Measurements from ENCODE around the gene USP3.

USP3 gene

DNA sequence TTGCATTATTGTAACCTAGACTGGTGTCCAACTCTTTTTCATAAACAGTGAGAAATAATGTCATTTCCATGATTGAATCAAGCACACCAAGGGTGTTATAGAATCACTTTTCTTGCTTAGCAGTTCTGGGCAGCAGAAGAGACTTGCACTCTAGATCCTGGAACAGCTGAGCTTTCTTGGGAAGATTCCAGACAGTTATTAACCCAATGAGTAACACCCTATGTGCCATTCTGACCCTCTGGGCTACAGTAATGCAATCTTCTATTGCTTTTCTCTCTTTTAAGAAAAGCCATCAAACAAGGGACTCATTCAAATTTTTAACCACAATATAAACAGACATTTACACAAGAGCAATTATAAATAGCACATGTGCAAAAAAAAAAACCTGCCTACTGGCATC lies 39.3 kb upstream of the USP3 start:
- TF ChIP-seq, protein P1, sequence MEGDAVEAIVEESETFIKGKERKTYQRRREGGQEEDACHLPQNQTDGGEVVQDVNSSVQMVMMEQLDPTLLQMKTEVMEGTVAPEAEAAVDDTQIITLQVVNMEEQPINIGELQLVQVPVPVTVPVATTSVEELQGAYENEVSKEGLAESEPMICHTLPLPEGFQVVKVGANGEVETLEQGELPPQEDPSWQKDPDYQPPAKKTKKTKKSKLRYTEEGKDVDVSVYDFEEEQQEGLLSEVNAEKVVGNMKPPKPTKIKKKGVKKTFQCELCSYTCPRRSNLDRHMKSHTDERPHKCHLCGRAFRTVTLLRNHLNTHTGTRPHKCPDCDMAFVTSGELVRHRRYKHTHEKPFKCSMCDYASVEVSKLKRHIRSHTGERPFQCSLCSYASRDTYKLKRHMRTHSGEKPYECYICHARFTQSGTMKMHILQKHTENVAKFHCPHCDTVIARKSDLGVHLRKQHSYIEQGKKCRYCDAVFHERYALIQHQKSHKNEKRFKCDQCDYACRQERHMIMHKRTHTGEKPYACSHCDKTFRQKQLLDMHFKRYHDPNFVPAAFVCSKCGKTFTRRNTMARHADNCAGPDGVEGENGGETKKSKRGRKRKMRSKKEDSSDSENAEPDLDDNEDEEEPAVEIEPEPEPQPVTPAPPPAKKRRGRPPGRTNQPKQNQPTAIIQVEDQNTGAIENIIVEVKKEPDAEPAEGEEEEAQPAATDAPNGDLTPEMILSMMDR (conservative IDR thresholded peaks at IDR 0.05; ENCODE audit: low read length) = no peak
- TF ChIP-seq EZH2phosphoT487 (IDR thresholded peaks at IDR 0.05; ENCODE audit: borderline replicate concordance) = no peak

DNA sequence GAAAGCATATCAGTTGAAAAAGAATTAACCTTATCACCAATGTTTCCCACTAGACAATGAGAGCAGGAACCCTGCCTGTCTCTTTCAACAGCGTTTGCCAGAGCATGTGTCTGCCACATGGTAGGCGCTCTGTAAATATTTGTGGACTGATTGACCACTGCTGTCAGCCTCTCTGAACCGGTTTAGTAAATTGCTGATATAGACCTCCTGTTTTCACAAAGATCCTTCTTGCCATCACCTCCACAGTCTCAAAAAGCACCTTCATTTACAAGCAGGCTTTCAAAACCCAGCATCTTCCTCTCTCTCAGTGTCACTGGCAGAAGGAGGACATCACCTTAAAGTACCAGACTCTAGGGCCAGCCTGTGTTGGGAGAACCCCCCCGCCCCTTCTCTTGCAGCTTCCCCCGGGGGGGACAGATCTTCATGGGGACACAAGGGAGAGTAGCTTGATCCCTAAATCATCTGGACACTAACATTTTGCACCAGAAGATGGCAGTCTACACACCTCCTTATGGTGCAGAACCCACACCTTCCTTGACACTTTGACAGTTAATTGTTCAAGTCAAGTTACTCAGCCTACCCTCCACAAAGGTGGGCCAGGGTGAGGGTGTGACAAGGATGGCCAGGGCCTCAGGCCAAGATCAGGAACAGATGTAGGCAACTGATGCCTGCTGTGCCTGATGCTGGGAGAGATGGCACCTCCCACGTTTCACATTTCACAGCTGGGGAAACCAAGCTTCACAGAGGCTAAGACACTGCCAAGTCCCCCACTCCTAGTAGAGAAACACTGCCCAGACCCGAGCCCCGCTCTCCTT lies 37.8 kb upstream of the USP3 start:
- no peak overlapping the region for H3K4me3 ChIP-seq (ENCODE audit: low read length, poor library complexity, severe bottlenecking)
- H2AFZ ChIP-seq (ENCODE audit: low read length) = no peak overlapping the region
- H3K9me3 ChIP-seq (ENCODE audit: insufficient read depth, low read depth, low read length) = no peaks in the 10 kb centered on the region
- H3F3A ChIP-seq (ENCODE audit: low read depth) = no peaks in the 10 kb centered on the region
- H3K27me3 ChIP-seq (ENCODE audit: insufficient read depth, low read length, poor library complexity, severe bottlenecking) = no peaks in the 10 kb centered on the region
- no peaks in the 10 kb centered on the region for H3K9me2 ChIP-seq (replicated peaks; ENCODE audit: low read depth, low read length)
- no peaks in the 10 kb centered on the region for H3K36me3 ChIP-seq (ENCODE audit: insufficient read depth, low read length)
- H3K9ac ChIP-seq (ENCODE audit: low read depth, low read length, poor library complexity, severe bottlenecking) = no peak overlapping the region
- H3K4me2 ChIP-seq (ENCODE audit: low read depth, low read length, poor library complexity, severe bottlenecking) = no peak overlapping the region
- TF ChIP-seq, protein P1 (conservative IDR thresholded peaks at IDR 0.05; ENCODE audit: low read length) = peak; percentile 74
- no peak for TF ChIP-seq EZH2phosphoT487 (IDR thresholded peaks at IDR 0.05; ENCODE audit: borderline replicate concordance)
- H3K4me1 ChIP-seq (ENCODE audit: insufficient read depth, low read length, poor library complexity, severe bottlenecking) = no peaks in the 10 kb centered on the region
- no peaks in the 10 kb centered on the region for H4K20me1 ChIP-seq (ENCODE audit: insufficient read depth, low read length, poor library complexity, severe bottlenecking)
- H3K79me2 ChIP-seq (ENCODE audit: insufficient read depth, low read length) = no peaks in the 10 kb centered on the region

More for the DNA sequence above, 39.3 kb upstream of the USP3 start:
- Histone ChIP-seq H4K20me1 (ENCODE audit: insufficient read depth, low read length, poor library complexity, severe bottlenecking) (no peaks in the 10 kb centered on the region), H3K4me2 (ENCODE audit: low read depth, low read length, poor library complexity, severe bottlenecking) (no peak overlapping the region), H3K79me2 (ENCODE audit: insufficient read depth, low read length) (no peaks in the 10 kb centered on the region), H3K4me3 (ENCODE audit: low read length, poor library complexity, severe bottlenecking) (no peak overlapping the region), H3K4me1 (ENCODE audit: insufficient read depth, low read length, poor library complexity, severe bottlenecking) (no peaks in the 10 kb centered on the region), H3K27me3 (ENCODE audit: insufficient read depth, low read length, poor library complexity, severe bottlenecking) (no peaks in the 10 kb centered on the region), H3K9ac (ENCODE audit: low read depth, low read length, poor library complexity, severe bottlenecking) (no peak overlapping the region), H3K9me3 (ENCODE audit: insufficient read depth, low read depth, low read length) (no peaks in the 10 kb centered on the region), H3F3A (ENCODE audit: low read depth) (no peaks in the 10 kb centered on the region), H3K36me3 (ENCODE audit: insufficient read depth, low read length) (no peaks in the 10 kb centered on the region), H3K9me2 (replicated peaks; ENCODE audit: low read depth, low read length) (no peaks in the 10 kb centered on the region), H2AFZ (ENCODE audit: low read length) (no peak overlapping the region)

DNA sequence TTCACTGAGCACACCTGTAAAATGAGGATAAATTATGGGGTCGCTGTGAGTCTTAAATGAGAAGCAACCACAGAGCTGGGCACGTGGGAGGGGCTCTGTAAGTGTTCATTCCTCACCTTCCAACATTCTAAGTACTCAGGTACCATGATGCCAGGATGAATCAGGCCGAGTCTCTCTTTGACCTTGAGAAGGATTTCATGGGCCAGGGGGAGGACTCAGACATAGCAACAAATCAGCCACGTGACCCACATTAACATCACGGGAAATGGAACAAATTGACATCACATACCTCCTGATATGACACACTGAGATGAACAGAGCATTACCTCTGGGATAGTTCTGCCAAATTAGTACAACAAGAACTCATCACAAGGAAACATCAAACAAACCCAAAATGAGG lies 35.2 kb upstream of the USP3 start:
- no peaks in the 10 kb centered on the region for H3F3A ChIP-seq (ENCODE audit: low read depth)
- TF ChIP-seq EZH2phosphoT487 (IDR thresholded peaks at IDR 0.05; ENCODE audit: borderline replicate concordance) = no peak
- no peaks in the 10 kb centered on the region for H3K79me2 ChIP-seq (ENCODE audit: insufficient read depth, low read length)
- H3K9me3 ChIP-seq (ENCODE audit: insufficient read depth, low read depth, low read length) = no peaks in the 10 kb centered on the region
- no peaks in the 10 kb centered on the region for H3K4me1 ChIP-seq (ENCODE audit: insufficient read depth, low read length, poor library complexity, severe bottlenecking)
- no peaks in the 10 kb centered on the region for H4K20me1 ChIP-seq (ENCODE audit: insufficient read depth, low read length, poor library complexity, severe bottlenecking)
- H2AFZ ChIP-seq (ENCODE audit: low read length) = no peak overlapping the region
- H3K4me2 ChIP-seq (ENCODE audit: low read depth, low read length, poor library complexity, severe bottlenecking) = no peak overlapping the region
- H3K9ac ChIP-seq (ENCODE audit: low read depth, low read length, poor library complexity, severe bottlenecking) = no peak overlapping the region
- no peaks in the 10 kb centered on the region for H3K9me2 ChIP-seq (replicated peaks; ENCODE audit: low read depth, low read length)
- no peak overlapping the region for H3K4me3 ChIP-seq (ENCODE audit: low read length, poor library complexity, severe bottlenecking)
- no peaks in the 10 kb centered on the region for H3K36me3 ChIP-seq (ENCODE audit: insufficient read depth, low read length)
- H3K27me3 ChIP-seq (ENCODE audit: insufficient read depth, low read length, poor library complexity, severe bottlenecking) = no peaks in the 10 kb centered on the region

DNA sequence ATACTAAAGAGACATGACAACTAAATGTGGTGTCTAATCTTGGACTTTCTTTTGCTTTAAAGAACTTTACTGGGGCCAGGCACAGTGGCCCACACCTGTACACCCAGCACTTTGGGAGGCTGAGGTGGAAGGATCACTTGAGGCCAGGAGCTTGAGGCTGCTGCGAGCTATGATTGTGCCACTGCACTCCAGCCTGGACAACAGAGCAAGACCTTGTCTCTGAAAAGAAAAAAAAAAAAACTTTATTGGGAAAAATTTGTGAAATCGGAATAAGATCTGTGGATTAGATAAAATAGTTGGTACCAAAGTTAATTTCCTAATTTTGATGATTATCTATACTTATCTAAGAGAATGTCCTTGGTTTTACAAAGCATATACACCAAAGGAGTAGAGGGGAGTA lies 34.4 kb upstream of the USP3 start:
- no peaks in the 10 kb centered on the region for H3K4me1 ChIP-seq (ENCODE audit: insufficient read depth, low read length, poor library complexity, severe bottlenecking)
- no peak overlapping the region for H3K9ac ChIP-seq (ENCODE audit: low read depth, low read length, poor library complexity, severe bottlenecking)

More for the DNA sequence above, 34.4 kb upstream of the USP3 start:
- no peaks in the 10 kb centered on the region for H3K36me3 ChIP-seq (ENCODE audit: insufficient read depth, low read length)
- H4K20me1 ChIP-seq (ENCODE audit: insufficient read depth, low read length, poor library complexity, severe bottlenecking) = no peaks in the 10 kb centered on the region
- H3K79me2 ChIP-seq (ENCODE audit: insufficient read depth, low read length) = no peaks in the 10 kb centered on the region
- no peaks in the 10 kb centered on the region for H3K9me3 ChIP-seq (ENCODE audit: insufficient read depth, low read depth, low read length)
- H3F3A ChIP-seq (ENCODE audit: low read depth) = no peaks in the 10 kb centered on the region
- H3K4me2 ChIP-seq (ENCODE audit: low read depth, low read length, poor library complexity, severe bottlenecking) = no peak overlapping the region
- TF ChIP-seq EZH2phosphoT487 (IDR thresholded peaks at IDR 0.05; ENCODE audit: borderline replicate concordance) = no peak
- TF ChIP-seq, protein P1 (conservative IDR thresholded peaks at IDR 0.05; ENCODE audit: low read length) = no peak
- no peaks in the 10 kb centered on the region for H3K9me2 ChIP-seq (replicated peaks; ENCODE audit: low read depth, low read length)
- no peaks in the 10 kb centered on the region for H3K27me3 ChIP-seq (ENCODE audit: insufficient read depth, low read length, poor library complexity, severe bottlenecking)
- no peak overlapping the region for H3K4me3 ChIP-seq (ENCODE audit: low read length, poor library complexity, severe bottlenecking)
- no peak overlapping the region for H2AFZ ChIP-seq (ENCODE audit: low read length)
